AG09319 (cell line): Measurements from ENCODE around the gene HS3ST1.
A peak's percentile ranks its signal among the peaks of the same experiment; 100 is the strongest.

ENCODE experiments used
- DNase-seq: peaks from one replicate; pipeline ENCODE4 v3.0.0-alpha.2; 2010; ENCODE audit warnings: low read depth; ENCODE audit errors: extremely low read depth
- TF ChIP-seq, protein P1 (sequence below): IDR thresholded peaks from 2 replicates; pipeline ENCODE4 v1.5.1; 2011; ENCODE audit warnings: low read depth, mild to moderate bottlenecking, inconsistent platforms, low read length, moderate library complexity

The HS3ST1 gene

DNA sequence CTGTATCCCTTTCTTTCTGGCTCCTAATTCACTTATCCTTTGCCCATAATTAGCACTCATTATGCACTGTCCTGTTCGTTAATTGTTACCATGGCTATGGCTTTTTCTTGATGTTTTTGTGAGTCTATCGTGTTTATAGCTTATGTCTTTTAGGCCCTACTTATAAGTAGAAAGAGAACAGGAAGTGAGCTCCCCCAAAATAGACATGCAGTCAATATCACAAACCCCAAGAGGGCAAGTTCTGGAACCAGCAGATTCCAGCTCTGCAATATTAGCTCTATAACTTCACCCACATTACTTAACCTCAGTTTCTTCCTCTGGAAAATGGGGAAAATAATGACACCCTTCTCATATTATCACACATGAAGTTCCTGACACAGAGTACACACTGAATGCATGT lies 7.4 kb upstream of the HS3ST1 start:
- TF ChIP-seq, protein P1, sequence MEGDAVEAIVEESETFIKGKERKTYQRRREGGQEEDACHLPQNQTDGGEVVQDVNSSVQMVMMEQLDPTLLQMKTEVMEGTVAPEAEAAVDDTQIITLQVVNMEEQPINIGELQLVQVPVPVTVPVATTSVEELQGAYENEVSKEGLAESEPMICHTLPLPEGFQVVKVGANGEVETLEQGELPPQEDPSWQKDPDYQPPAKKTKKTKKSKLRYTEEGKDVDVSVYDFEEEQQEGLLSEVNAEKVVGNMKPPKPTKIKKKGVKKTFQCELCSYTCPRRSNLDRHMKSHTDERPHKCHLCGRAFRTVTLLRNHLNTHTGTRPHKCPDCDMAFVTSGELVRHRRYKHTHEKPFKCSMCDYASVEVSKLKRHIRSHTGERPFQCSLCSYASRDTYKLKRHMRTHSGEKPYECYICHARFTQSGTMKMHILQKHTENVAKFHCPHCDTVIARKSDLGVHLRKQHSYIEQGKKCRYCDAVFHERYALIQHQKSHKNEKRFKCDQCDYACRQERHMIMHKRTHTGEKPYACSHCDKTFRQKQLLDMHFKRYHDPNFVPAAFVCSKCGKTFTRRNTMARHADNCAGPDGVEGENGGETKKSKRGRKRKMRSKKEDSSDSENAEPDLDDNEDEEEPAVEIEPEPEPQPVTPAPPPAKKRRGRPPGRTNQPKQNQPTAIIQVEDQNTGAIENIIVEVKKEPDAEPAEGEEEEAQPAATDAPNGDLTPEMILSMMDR: no peak
- no peak for DNase-seq

GRCh38 chr4:11435557-11435956 lies 6.9 kb upstream of the HS3ST1 start:
- TF ChIP-seq, protein P1: no peak
- DNase-seq: no peak

- TF ChIP-seq, protein P1: no peak
- no peak for DNase-seq
Measured at GRCh38 chr4:11431111-11431510, 2.4 kb upstream of the HS3ST1 start.

DNA sequence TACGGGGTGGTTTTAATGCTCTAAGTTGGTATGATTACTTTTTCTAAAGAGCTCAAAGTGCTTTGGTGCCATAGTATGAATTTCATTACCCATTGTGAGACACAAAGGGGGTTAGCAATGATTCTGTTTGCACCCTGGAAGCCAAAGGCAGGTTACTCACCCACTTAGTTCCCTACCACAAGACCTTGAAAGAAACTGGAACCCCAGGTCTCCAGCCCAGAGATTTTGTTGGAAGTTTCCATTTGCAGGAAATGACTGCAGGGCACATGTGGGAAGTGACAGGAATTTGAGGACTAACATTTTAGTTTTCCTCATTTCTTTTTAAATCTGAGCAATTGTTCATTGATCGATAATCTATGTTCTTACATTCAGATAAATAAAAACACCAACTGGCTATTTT lies 1.8 kb upstream of the HS3ST1 start:
- TF ChIP-seq, protein P1: no peak
- DNase-seq: no peak

- DNase-seq: no peak
- TF ChIP-seq, protein P1: no peak
Measured at GRCh38 chr4:11429699-11430045, 978 bp upstream of the HS3ST1 start.

GRCh38 chr4:11428899-11429698 lies 405 bp upstream of the HS3ST1 start:
- TF ChIP-seq, protein P1: peak; percentile 8; the same call in 1 of the 2 replicates
- no peak for DNase-seq

- DNase-seq: no peak
- TF ChIP-seq, protein P1: no peak
Measured at GRCh38 chr4:11427121-11427996, 1.3 kb downstream of the HS3ST1 start.
